ENCODE results near the gene PSEN1.

Gene PSEN1

DNA sequence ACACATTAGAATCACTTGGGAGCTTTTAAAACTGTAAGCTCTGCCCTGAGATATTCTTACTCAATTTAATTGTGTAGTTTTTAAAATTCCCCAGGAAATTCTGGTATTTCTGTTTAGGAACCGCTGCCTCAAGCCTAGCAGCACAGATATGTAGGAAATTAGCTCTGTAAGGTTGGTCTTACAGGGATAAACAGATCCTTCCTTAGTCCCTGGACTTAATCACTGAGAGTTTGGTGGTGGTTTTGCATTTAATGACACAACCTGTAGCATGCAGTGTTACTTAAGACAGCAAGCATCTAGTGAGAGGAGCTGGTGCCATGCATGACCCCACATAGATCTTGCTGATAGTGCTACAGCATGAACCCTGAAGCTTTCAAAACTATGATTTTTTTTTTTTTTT lies 81.1 kb downstream of the PSEN1 start:
- DNase-seq: no peak
- TF ChIP-seq POLR2A (IDR thresholded peaks at IDR 0.05; ENCODE audit: low read length) (no peak), GATA1 (IDR thresholded peaks at IDR 0.05; ENCODE audit: low read depth, low read length) (no peak)

DNA sequence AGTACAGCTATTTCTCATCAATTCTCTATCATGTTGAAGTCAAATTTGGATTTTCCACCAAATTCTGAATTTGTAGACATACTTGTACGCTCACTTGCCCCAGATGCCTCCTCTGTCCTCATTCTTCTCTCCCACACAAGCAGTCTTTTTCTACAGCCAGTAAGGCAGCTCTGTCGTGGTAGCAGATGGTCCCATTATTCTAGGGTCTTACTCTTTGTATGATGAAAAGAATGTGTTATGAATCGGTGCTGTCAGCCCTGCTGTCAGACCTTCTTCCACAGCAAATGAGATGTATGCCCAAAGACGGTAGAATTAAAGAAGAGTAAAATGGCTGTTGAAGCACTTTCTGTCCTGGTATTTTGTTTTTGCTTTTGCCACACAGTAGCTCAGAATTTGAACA lies 83.8 kb downstream of the PSEN1 start:
- TF ChIP-seq GATA1 (IDR thresholded peaks at IDR 0.05; ENCODE audit: low read depth, low read length) (no peak), POLR2A (IDR thresholded peaks at IDR 0.05; ENCODE audit: low read length) (no peak)
- no peak for DNase-seq

DNA sequence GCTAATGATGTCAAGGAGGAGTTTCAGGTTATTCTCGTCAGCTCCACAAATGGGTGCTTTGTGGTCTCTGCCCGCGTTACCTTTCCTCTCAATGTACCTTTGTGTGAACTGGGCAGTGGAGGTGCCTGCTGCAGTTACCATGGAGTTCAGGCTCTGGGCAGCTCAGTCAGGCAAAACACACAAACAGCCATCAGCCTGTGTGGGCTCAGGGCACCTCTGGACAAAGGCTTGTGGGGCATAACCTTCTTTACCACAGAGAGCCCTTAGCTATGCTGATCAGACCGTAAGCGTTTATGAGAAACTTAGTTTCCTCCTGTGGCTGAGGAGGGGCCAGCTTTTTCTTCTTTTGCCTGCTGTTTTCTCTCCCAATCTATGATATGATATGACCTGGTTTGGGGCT lies 84.3 kb downstream of the PSEN1 start:
- no peak for DNase-seq
- TF ChIP-seq POLR2A (IDR thresholded peaks at IDR 0.05; ENCODE audit: low read length) (no peak), GATA1 (IDR thresholded peaks at IDR 0.05; ENCODE audit: low read depth, low read length) (no peak)

DNA sequence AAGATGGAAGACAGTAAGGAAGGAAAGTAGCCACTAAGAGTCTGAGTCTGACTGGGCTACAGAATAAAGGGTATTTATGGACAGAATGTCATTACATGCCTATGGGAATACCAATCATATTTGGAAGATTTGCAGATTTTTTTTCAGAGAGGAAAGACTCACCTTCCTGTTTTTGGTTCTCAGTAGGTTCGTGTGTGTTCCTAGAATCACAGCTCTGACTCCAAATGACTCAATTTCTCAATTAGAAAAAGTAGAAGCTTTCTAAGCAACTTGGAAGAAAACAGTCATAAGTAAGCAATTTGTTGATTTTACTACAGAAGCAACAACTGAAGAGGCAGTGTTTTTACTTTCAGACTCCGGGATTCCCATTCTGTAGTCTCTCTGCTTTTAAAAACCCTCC lies 85.6 kb downstream of the PSEN1 start:
- TF ChIP-seq GATA1 (IDR thresholded peaks at IDR 0.05; ENCODE audit: low read depth, low read length) (no peak), POLR2A (IDR thresholded peaks at IDR 0.05; ENCODE audit: low read length) (no peak)
- no peak for DNase-seq

DNA sequence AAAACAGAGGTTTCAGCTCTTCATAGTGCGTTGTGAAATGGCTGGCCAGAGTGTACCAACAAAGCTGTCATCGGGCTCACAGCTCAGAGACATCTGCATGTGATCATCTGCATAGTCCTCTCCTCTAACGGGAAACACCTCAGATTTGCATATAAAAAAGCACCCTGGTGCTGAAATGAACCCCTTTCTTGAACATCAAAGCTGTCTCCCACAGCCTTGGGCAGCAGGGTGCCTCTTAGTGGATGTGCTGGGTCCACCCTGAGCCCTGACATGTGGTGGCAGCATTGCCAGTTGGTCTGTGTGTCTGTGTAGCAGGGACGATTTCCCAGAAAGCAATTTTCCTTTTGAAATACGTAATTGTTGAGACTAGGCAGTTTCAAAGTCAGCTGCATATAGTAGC lies 86.7 kb downstream of the PSEN1 start:
- no peak for TF ChIP-seq POLR2A (IDR thresholded peaks at IDR 0.05; ENCODE audit: low read length)
- no peak for TF ChIP-seq GATA1 (IDR thresholded peaks at IDR 0.05; ENCODE audit: low read depth, low read length)
- no peak for DNase-seq

DNA sequence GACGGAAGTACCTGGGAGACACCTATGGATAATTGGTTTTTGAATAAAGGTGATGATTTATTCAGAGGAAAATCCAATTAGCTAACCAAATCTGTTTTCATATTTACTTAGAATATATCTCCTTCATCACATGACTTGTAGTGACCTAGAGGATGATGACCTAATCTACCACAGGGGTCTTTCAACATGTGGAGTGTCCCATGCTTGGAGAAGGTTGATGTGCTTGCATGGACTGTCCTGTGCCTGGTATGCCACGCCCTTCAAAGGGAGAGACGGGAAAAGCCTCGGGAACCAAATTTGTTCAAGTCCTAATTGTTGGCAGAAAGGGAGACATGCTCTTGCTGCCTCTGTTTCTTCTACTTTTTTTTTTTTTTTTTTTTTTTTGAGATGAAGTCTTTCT lies 89.2 kb downstream of the PSEN1 start:
- no peak for DNase-seq
- TF ChIP-seq POLR2A (IDR thresholded peaks at IDR 0.05; ENCODE audit: low read length): no peak
- no peak for TF ChIP-seq GATA1 (IDR thresholded peaks at IDR 0.05; ENCODE audit: low read depth, low read length)

DNA sequence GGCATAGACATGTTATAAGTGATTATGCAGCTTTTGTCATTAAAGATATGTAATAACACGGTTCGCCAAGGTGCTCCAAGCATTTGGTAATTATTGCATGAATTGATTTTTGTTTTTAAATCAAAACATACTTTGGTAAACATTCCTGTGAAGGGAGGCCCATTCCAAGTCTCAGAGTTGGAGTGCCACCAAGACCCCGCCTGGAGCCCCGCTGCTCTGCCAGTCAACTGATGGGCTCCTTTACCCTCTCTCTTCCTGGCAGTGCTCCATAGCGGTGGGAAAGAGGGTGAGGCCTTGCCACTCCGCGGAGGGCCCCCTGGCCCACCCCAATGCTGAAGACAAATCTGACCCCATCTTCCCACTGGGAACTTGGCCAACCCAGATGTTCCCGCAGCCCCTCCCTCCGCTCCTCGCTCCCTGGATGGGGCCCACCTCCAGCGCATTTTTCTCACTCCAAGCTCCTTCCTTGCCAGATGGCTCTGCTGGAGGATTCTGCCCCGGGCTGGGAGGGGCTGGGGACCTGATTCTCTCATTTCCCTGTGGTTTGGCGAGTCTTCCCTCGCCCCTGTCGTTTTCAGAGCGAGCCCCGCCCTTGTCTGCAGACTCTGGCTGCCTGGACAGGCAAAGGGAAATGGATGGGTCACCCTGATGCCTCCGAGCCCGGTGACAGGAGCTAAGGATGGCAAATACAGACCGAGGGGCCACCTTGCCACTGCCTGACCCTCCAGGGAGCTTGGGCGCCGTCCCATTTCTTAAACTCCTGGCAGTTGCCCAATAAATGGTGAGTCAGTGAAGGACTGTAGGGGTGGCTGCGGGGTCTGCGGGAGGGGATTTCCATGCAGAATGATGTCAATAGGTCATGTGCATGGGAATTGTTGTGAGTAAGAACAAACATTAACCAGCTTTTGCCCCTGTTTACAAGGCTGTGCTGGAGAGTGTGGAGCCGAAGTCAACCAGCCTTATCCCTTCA lies 91.8 kb downstream of the PSEN1 start:
- no peak for DNase-seq

DNA sequence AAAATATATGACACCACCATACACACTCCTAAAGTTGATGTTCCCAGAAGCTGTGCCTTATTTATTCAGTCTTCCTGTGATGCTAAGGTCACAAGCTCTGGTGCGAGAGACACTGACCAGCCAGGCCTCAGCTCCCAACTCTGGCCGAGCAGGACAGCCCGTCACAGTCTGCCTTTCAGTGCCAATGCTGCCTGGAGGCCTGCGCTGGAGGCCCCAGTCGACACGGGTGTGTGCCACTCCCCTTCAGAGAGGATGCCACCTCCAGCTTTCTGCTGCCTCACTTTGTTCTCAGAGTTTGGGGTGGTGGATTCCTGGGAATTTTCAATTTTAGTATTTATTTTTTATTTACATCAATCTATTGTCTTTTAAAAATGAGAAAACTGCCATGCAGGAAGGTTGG lies 93.7 kb downstream of the PSEN1 start:
- no peak for TF ChIP-seq POLR2A (IDR thresholded peaks at IDR 0.05; ENCODE audit: low read length)
- no peak for TF ChIP-seq GATA1 (IDR thresholded peaks at IDR 0.05; ENCODE audit: low read depth, low read length)
- no peak for DNase-seq

More for the DNA sequence above, 91.8 kb downstream of the PSEN1 start:
- TF ChIP-seq POLR2A (IDR thresholded peaks at IDR 0.05; ENCODE audit: low read length) (no peak), GATA1 (IDR thresholded peaks at IDR 0.05; ENCODE audit: low read depth, low read length) (no peak)

DNA sequence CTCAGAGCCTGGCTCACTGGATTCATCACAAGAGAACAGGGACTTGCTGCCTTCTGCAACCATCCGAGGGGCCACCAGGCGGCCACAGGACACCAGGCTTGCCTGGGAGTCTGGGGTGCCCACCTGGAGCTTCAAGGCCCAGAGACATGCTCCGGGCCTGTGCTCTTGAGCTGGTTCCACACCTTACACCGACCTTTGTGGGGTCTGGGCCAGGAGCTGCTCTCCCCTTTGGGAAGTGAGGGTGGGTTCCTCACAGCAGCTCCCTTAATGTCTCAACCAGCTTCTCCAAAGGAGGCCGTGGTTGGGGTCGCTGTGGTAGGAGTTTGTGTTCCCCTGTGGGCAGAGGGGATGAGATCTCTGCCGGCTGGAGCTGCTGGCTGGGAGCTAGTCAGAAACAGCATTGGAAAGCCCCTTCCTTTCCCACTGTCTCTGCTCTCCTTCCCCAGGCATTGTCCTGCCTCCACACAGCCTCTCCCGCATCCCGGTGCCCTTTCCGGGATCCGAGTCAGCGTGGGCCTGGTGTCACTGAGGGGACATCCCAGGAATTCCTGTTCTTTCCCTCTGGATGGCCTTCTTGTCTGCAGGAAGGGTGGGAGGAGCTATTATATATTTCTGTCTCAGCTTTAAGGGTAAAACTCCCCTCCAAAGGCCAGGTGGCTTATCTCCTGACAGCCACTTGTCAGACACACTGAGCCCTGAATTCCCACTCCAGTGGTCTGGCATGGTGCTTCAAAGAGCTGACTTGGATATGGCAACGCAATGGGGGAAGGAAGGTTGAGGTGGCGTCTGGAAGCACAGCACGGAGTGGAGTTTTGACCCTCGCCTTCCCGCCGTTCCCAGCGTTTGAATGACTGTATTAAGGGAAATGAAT lies 95.9 kb downstream of the PSEN1 start:
- peak; percentile 35 to 47 for DNase-seq
- TF ChIP-seq GATA1 (IDR thresholded peaks at IDR 0.05; ENCODE audit: low read depth, low read length): no peak
- no peak for TF ChIP-seq POLR2A (IDR thresholded peaks at IDR 0.05; ENCODE audit: low read length)

DNA sequence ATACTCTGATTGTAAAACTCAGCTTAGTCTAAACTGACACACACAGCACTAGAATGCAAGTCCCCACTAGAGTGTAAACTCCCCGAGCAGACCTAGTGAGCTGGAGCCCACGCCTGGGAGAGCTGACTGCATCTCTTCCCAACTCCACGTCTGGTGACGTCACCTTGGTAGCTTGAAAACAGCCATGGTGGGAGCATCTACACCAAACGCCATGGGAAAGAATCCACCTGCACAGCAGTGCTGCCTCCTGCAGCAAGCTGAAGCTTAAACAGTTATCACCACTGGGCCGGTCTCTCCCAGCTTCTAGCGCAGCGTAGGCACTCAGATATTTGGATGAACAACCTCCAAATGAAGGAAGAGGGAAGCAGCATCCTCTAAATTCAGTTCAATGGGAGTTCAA lies 96.7 kb downstream of the PSEN1 start:
- DNase-seq: no peak
- TF ChIP-seq GATA1 (IDR thresholded peaks at IDR 0.05; ENCODE audit: low read depth, low read length) (no peak), POLR2A (IDR thresholded peaks at IDR 0.05; ENCODE audit: low read length) (no peak)

DNA sequence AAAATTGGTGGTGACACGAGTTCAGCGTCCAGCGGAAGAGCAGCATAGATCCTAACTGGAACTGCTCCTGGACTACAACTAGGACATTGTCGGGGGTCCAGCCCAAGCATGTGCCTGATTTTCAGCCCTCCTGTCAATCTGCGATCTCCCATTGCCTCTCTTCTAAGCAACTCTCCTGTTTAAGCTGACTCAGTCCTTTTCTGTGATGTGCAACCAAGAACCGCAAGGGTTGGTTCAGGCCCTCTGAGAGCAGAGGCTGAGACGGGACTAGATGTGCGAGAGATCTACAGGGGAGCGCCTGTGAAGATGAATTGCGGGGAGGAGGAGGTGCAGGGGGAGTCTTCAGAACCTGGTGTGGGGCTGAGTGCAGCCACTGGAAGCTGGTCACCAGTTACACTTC lies 97.3 kb downstream of the PSEN1 start:
- DNase-seq: no peak
- no peak for TF ChIP-seq GATA1 (IDR thresholded peaks at IDR 0.05; ENCODE audit: low read depth, low read length)
- no peak for TF ChIP-seq POLR2A (IDR thresholded peaks at IDR 0.05; ENCODE audit: low read length)

DNA sequence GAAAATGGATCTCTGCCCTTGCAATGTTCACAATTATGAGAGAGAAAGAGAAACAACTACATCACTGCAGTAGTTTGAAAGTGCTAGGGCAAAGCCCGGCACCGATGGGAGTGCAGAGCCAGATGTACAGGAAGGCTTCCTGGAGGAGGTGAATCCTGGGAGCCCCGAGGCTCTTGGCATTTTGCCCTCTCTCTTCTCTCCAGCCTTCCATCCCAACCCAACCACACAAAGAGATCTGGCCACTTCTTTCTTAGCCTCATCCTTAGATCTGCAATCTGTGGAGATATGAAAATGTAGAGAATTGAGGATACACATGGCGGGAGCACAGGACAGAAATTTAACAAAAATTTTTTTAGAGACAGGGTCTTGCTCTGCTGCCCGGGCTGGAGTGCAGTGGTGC lies 97.7 kb downstream of the PSEN1 start:
- DNase-seq: no peak
- no peak for TF ChIP-seq POLR2A (IDR thresholded peaks at IDR 0.05; ENCODE audit: low read length)
- no peak for TF ChIP-seq GATA1 (IDR thresholded peaks at IDR 0.05; ENCODE audit: low read depth, low read length)

DNA sequence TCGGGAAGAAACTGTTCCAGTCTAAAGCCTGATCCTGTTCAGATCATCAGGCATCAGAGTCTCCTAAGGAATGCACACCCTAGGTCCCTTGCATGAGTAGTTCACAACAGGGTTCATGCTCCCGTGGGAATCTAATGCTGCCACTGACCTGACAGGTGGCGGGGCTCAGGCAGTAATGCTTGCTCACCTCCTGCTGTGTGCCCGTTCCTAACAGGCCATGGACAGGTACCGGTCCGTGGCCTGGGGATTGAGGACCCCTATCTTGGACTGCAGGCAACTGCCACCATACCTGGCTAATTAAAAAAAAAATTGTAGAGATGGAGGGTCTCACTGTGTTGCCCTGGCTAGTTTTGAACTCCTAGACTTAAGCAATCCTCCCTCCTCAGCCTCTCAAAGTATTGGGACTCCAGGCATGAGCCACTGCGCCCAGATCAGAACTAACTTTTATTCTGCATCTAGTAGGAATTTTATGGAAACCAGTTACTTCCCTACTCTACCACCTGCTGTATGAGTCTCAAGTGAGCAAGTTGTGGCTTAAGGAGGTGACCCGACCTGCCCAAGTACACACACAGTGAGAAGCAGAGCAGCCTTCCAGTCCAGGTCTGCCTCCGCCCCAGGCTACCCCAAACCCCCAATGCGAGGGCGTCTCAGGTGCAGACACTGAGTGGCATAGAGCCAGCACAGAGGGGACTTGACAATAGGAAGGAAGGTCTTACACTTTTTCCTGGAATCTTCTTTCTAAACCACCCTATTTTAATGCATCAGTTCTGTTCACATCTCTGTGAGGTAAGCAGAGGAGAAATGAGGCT lies 98.5 kb downstream of the PSEN1 start:
- TF ChIP-seq POLR2A (IDR thresholded peaks at IDR 0.05; ENCODE audit: low read length): no peak
- TF ChIP-seq GATA1 (IDR thresholded peaks at IDR 0.05; ENCODE audit: low read depth, low read length): no peak
- DNase-seq: no peak

All from erythroblast (primary cell).